OCI-M1 (cell line): ENCODE measurements around the gene SREK1.
A peak's percentile ranks its signal among the peaks of the same experiment; 100 is the strongest.

Experiments used
- DNase-seq: peaks from one replicate; lab custom pipeline; 2025; lab: John Stamatoyannopoulos, UW

Gene SREK1

GRCh38 chr5:66164044-66164790 is 20.1 kb downstream of the SREK1 start:
- DNase-seq = no peak

- no peak for DNase-seq
Observed at GRCh38 chr5:66168226-66168625, 24.1 kb downstream of the SREK1 start.

- DNase-seq = no peak
Observed at GRCh38 chr5:66169534-66169933, 25.4 kb downstream of the SREK1 start.

GRCh38 chr5:66170195-66170919 is 26.3 kb downstream of the SREK1 start:
- no peak for DNase-seq

- DNase-seq = peak; percentile 67
Observed at GRCh38 chr5:66171349-66172344, 27.5 kb downstream of the SREK1 start.

GRCh38 chr5:66174338-66174737 is 30.2 kb downstream of the SREK1 start:
- peak; percentile 57 for DNase-seq

- no peak for DNase-seq
Observed at GRCh38 chr5:66178799-66179198, 34.7 kb downstream of the SREK1 start.

GRCh38 chr5:66179297-66180051 is 35.4 kb downstream of the SREK1 start:
- DNase-seq = no peak

GRCh38 chr5:66180282-66181155 is 36.4 kb downstream of the SREK1 start:
- DNase-seq = no peak

- DNase-seq = no peak
Observed at GRCh38 chr5:66186108-66186507, 42.0 kb downstream of the SREK1 start.

- peak; percentile 47 for DNase-seq
Observed at GRCh38 chr5:66193419-66193818, 49.3 kb downstream of the SREK1 start.

GRCh38 chr5:66197764-66198405 is 53.8 kb downstream of the SREK1 start:
- DNase-seq = no peak

GRCh38 chr5:66198837-66199236 is 54.7 kb downstream of the SREK1 start:
- no peak for DNase-seq

GRCh38 chr5:66203531-66203930 is 59.4 kb downstream of the SREK1 start:
- DNase-seq = no peak

GRCh38 chr5:66206465-66206864 is 62.4 kb downstream of the SREK1 start:
- no peak for DNase-seq

GRCh38 chr5:66207800-66208561 is 63.9 kb downstream of the SREK1 start:
- DNase-seq = no peak

GRCh38 chr5:66209350-66209749 is 65.2 kb downstream of the SREK1 start:
- no peak for DNase-seq

- no peak for DNase-seq
Observed at GRCh38 chr5:66209794-66210193, 65.7 kb downstream of the SREK1 start.

GRCh38 chr5:66213533-66213932 is 69.4 kb downstream of the SREK1 start:
- DNase-seq = no peak
